ENCODE measurements around the gene PRSS35.
"Not testable (repeated sequence)": the region's sequence is repeated elsewhere in the genome, so short reads cannot be mapped to it uniquely, and the experiment has no call there.

PRSS35 gene

GRCh38 chr6:83511901-83512681 lies at the start of gene PRSS35:
Gene PRSS35, plus strand, starts transcription at chr6:83512534. Its CDS starts 10,908 bp downstream, at chr6:83523442.
- peak; percentile 78 for DNase-seq (ENCODE audit: low spot score)

- peak; percentile 14 for DNase-seq (ENCODE audit: low spot score)
Measured at GRCh38 chr6:83463886-83464285, 48.4 kb upstream of the PRSS35 start.

- DNase-seq (ENCODE audit: low spot score) = no peak
Measured at GRCh38 chr6:83464381-83465140, 47.8 kb upstream of the PRSS35 start.

DNA sequence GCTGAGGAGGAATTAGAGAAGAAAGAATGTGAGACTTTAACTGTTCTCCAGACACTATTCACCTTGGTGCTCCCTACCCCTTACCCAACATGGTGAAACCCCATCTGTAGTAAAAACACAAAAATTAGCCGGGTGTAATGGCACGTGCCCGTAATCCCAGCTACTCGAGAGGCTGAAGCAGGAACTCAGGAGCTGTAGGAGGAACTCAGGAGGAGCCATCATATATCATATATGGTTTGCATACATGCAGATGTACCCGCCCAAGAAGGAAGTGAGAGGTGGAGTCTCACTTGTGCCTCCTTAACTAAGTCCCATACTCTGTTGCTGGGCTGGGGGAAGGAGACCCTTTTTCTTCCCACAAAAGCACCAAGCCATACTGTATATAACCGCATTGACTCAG lies 46.0 kb upstream of the PRSS35 start:
- no peak for DNase-seq (ENCODE audit: low spot score)

GRCh38 chr6:83467620-83468036 lies 44.7 kb upstream of the PRSS35 start:
- no peak for DNase-seq (ENCODE audit: low spot score)

- no peak for DNase-seq (ENCODE audit: low spot score)
Measured at GRCh38 chr6:83470001-83470400, 42.3 kb upstream of the PRSS35 start.

- no peak for DNase-seq (ENCODE audit: low spot score)
Measured at GRCh38 chr6:83470587-83470986, 41.7 kb upstream of the PRSS35 start.

DNA sequence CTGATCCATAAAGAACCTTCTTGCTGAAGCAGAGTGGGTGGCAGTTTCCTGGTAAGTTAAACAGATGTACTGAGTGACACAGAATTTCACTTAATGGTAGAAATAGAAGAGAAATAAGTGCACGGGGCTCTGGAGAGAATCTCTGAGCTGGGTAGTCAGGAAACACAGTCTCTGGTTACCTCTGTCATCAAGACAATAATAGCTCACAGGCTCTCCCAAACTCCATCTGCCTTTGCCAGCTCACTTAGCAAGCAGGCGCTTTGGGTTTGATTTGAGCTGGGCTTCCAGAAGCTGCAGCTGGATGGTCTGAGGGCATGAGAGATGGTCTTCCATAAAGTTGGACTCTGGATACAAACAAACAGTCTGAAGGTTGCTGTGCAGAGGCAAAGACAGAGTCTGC lies 39.6 kb upstream of the PRSS35 start:
- no peak for DNase-seq (ENCODE audit: low spot score)

DNA sequence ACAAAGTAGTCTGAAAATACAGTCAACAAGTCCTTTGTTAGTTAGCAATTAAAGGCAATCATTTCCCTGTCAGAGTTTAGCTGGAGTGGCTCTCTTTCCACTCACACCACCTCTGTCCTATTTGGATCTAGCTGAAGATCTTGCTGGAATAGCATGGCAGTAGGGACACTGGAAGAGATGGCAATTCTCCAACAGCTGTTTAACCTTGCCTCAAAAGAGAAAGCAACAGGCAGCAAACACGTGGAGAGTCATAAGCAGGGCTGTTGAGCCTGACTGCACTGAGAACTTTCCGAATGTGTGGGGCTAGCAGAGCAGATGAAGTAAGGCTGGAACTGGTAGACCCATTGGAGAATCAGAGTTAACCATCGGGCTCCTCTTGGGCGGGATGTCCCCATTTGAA lies 38.0 kb upstream of the PRSS35 start:
- DNase-seq (ENCODE audit: low spot score) = peak; percentile 9

DNA sequence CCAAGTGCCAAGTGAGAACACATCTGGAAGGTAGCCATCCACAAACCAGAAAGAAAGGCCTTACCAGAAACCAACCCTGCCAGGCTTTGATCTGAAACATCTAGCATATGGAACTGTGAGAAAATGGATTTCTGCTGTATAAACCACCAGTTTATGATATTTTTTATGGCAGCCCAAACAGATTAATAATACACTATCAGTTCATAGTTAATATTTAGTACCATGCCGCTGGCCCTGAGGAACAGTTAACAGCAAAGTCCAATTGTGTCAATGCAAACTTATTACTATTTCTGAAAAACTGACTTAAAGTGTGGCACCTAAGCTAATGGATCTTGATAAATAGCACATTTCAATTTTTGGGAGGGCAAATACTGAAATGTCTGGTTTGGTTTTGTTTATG lies 35.4 kb upstream of the PRSS35 start:
- no peak for DNase-seq (ENCODE audit: low spot score)

GRCh38 chr6:83479389-83479788 lies 32.9 kb upstream of the PRSS35 start:
- DNase-seq (ENCODE audit: low spot score) = no peak

DNA sequence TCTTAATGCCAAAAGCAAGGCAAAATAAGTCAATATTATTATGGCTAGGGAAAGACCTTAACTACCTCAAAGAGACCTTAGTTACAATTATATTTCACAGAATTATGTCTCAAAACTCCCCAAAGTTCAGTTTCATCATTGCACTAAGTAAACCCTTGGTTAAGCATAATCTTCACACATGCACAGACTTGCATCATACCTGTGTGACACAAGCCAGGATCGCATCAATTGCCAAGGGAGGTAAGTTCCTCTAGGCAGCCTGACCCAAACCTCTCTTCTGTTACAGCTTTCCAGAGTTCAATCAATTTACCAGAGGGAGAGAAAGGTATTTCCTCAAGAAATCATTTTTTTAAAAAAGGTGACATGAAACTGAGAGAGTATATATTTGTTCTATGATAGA lies 31.9 kb upstream of the PRSS35 start:
- DNase-seq (ENCODE audit: low spot score) = no peak

- not testable (repeated sequence) for DNase-seq (ENCODE audit: low spot score)
Measured at GRCh38 chr6:83481938-83482337, 30.4 kb upstream of the PRSS35 start.

DNA sequence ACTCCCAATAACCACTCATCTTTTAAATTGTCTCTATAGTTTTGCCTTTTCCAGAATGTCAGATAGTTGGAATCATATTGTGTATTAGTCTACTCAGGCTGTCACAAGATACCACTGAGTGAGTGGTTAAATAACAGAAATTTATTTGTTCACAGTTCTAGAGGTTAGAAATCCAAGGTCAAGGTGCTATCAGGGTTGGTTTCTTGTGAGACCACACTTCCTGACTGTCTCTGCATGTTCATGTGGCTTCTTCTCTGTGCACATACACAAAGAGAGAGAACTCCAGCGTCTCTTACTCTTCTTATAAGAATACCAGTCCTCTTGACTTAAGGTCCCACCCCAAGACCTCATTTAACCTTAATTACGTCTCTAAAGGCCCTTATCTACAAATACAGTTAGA lies 23.9 kb upstream of the PRSS35 start:
- no peak for DNase-seq (ENCODE audit: low spot score)

DNA sequence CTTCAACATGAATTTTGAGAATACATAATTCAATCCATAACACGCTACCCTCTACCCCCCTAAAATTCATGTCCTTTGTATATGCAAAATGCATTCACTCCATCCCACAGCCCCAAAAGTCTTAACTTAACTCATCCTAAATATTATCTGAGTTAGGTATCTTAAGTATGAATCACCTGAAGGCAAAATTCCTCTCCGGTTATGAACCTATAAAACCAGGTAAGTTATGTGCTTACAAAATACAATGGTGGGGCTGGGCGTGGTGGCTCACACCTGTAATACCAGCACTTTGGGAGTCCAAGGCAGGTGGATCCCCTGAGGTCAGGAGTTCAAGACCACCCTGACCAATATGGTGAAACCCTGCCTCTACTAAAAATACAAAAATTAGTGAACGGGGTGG lies 23.5 kb upstream of the PRSS35 start:
- no peak for DNase-seq (ENCODE audit: low spot score)

- DNase-seq (ENCODE audit: low spot score) = no peak
Measured at GRCh38 chr6:83490217-83490807, 22.0 kb upstream of the PRSS35 start.

GRCh38 chr6:83505356-83505755 lies 7.0 kb upstream of the PRSS35 start:
- DNase-seq (ENCODE audit: low spot score) = peak; percentile 10

GRCh38 chr6:83509441-83509840 lies 2.9 kb upstream of the PRSS35 start:
- DNase-seq (ENCODE audit: low spot score) = no peak

- no peak for DNase-seq (ENCODE audit: low spot score)
Measured at GRCh38 chr6:83510791-83511190, 1.5 kb upstream of the PRSS35 start.

GRCh38 chr6:83511266-83511665 lies 1.1 kb upstream of the PRSS35 start:
- no peak for DNase-seq (ENCODE audit: low spot score)

- no peak for DNase-seq (ENCODE audit: low spot score)
Measured at GRCh38 chr6:83514466-83514865, 2.1 kb downstream of the PRSS35 start.

DNA sequence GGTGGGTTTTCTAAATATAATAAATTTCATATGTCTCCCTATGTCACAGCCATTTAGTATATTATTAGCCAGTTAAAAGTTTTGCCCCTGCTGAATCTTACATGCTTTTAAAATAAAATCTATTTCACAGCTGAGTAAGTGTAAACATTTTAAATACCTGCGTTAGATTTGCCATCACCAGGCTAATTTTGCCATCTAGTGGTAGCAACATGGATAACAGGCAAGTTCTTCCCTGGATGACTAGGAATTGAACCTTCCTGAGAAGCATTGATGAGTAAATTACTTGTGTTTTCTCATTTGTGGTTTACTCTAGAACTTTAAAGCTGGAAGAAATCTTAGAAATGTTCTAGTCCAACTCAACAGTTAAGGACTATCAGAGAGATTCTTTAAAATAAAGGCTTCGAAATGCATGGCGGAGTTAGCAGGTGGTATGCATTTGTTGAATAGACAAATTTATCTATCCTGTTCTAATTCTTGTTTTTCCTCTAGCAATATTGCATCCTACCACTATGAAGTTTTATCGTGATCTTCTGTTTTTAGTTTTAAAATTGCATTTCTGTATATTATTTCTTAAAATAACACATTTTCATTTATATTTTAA lies 2.6 kb downstream of the PRSS35 start:
- DNase-seq (ENCODE audit: low spot score) = peak; percentile 49

DNA sequence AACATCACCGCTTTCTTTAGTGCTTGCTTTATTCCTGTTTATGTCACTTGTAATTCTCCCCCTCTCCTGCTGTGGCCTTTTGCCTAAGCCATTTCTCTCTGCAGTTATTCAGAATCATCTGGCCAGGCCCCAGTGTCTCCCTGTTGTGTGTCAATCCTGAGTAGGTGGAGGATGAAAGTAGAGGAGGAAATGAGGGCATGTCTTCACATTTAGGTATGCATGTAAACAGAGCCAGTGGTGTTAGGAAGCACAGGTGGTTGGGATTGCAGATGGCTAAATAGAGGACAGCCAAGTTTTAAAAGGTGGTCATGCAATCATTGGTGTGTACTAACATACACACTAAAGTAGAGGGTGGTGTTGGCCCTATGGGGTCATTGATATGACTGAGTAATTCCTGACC lies 5.2 kb downstream of the PRSS35 start:
- no peak for DNase-seq (ENCODE audit: low spot score)
